ENCODE measurements around the gene UNC5C. TPM values are rescaled to one million over a fixed set of nuclear protein-coding genes. Genes with fewer than 3 reads are reported as not detected.

Gene UNC5C
- under 1 TPM; 0.44 to 0.68 (median 0.61) TPM for total RNA-seq

DNA sequence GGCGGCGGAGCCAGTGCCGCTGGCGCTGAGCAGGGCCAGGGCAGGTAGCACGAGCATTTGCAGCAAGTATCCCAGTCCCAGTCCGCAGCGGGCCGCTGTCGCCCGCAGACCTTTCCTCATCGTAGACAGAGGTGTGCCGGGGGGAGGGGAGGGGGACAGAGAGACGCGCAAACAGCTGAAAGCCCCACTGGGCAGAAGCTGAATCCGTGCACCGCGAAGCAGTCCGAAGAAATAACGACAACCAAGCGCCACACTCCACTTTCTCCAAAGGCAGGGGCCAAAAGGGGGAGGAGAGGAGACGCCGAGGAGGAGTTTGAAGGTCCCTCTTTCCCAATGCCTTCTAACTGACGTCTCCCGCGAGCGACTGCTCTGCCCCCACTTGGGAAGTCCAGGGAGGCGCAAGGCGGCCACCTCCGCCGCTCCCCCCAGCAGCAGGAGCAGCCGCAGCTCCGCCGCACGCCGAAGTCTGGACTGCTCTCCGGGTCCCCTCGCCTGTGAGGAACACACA is at the start of gene UNC5C:
Gene UNC5C, minus strand, starts transcription at position 236 of the 508 bp plus-strand sequence.
- TF ChIP-seq, protein P1, sequence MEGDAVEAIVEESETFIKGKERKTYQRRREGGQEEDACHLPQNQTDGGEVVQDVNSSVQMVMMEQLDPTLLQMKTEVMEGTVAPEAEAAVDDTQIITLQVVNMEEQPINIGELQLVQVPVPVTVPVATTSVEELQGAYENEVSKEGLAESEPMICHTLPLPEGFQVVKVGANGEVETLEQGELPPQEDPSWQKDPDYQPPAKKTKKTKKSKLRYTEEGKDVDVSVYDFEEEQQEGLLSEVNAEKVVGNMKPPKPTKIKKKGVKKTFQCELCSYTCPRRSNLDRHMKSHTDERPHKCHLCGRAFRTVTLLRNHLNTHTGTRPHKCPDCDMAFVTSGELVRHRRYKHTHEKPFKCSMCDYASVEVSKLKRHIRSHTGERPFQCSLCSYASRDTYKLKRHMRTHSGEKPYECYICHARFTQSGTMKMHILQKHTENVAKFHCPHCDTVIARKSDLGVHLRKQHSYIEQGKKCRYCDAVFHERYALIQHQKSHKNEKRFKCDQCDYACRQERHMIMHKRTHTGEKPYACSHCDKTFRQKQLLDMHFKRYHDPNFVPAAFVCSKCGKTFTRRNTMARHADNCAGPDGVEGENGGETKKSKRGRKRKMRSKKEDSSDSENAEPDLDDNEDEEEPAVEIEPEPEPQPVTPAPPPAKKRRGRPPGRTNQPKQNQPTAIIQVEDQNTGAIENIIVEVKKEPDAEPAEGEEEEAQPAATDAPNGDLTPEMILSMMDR (IDR thresholded peaks at IDR 0.05; ENCODE audit: low read depth), result no peak

DNA sequence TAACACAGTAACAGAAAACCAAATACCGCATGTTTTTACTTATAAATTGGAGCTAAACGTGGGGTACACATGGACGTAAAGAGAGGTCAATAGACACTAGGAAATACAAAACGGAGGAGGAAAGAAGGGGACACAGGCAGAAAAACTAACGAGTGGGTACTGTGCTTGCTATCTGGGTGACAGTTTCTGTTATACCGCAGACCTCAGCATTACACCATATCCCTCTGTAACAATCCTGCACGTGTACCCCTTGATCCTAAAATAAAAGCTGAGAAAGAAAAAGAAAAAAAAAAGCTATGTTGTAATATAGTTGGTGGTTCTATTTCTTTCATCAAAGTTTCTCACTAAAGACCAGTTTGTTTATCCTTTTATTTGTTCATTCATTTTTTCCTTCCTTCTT is 47.9 kb upstream of the UNC5C start:
- TF ChIP-seq, protein P1 (IDR thresholded peaks at IDR 0.05; ENCODE audit: low read depth), result no peak

DNA sequence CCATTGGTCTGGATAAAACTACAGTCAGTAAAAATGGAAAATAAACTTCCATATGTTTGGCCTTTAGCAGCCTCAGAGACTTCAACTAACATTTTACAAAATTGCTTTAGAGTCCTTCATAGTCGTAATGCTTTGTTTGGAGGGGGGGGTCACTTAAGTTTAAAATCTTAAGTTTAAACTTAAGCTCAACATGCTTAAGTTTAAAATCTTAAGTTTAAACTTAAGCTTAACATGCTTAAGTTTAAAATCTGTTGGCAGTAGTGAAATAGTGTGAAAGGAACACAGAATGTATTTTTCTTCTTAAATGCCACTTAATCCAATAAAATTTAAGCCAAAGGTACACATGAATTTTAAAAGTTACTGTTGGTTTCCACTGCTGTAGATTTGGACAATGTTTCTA is 45.9 kb upstream of the UNC5C start:
- TF ChIP-seq, protein P1 (IDR thresholded peaks at IDR 0.05; ENCODE audit: low read depth), result no peak

DNA sequence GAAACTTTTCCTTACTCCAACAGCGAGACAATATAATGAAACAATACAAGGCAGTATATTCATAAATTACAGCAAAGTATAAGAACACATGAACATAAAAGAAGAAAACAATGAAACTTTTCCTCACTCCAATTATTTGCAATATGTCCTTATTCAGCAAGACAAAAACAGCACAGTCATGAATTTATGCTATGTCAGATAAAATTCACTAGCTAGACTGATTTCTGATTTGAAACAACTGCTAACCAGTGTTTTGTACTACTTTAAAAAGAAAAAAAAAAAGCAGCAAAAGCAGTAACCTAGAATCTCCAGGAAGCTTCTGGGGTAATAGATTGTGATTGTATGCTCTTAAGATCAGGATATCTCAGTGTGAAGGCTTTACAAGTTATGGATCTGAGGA is 45.2 kb upstream of the UNC5C start:
- TF ChIP-seq, protein P1 (IDR thresholded peaks at IDR 0.05; ENCODE audit: low read depth), result no peak

DNA sequence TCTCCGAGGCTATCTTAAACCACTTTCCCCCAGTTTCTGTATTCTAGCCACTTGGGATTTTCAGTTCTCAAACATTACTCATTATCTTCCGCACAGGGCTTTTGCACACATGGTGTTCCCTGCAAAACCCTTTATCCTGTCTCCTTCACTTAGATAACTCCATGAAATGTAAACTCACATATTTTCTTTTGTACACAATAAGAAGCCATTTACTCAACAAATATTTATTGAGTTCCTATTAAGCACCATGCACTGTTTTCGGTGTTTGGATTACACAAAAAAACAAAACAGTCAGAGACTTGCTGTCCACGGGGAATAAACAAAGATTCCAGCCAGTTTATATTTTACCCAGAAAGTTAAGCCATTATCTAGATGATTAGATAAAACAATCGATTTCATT is 42.5 kb upstream of the UNC5C start:
- TF ChIP-seq, protein P1 (IDR thresholded peaks at IDR 0.05; ENCODE audit: low read depth), result no peak

DNA sequence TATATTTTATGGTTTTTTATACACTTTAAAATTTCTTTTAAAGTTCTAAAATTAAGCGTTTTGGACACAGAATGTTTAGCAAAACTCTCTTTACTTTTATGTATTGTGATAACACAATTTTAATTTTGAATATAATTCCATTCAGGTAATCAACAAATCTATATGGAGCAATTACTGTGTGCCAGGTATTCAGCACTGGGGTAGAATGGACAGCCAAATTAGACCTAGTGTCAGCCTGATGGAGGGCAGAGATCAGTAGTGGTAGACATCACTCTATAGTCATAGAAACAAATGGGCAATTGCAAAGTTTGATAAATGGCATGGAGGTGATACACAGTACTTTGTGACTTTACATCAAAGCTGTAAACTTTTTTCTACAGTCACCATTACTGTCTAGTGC is 41.8 kb upstream of the UNC5C start:
- TF ChIP-seq, protein P1 (IDR thresholded peaks at IDR 0.05; ENCODE audit: low read depth), result no peak

DNA sequence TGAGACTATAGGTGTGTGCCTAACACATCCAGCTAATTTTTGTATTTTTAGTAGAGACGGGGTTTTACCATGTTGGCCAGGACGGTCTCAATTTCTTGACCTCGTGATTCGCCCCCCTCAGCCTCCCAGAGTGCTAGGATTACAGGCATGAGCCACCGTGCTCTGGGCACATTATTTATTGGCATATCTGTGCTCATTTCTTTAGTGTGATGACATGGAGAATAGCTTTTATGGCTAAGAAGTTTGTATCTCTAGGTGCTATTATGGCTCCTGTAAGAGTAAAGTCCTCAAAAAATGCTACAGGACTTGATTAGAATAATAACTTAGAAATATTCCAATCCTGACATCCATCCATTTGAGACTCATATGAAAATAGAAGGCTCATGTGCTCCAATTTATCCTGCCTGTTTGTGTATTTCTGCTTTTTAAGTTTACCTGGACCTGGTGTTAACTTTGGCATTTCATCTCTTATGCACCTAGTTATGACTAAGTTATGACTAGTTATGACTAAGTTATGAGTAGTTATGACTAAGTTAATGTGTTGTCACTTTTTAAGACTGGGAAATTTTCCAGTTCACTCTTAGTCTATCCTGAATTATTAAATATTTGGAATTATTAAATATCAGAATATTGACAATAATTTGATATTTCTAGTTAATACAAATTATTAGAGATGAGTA is 36.4 kb upstream of the UNC5C start:
- TF ChIP-seq, protein P1 (IDR thresholded peaks at IDR 0.05; ENCODE audit: low read depth), result no peak
